Stimulated activated CD8-positive, alpha-beta memory T cell treated with anti-CD3 and anti-CD28 coated beads, Interleukin-15, amount 100 ng/mL, for 1 hour (primary cell): ENCODE results near the gene PHRF1.
"Not testable (repeated sequence)": the region's sequence is repeated elsewhere in the genome, so short reads cannot be mapped to it uniquely, and the experiment has no call there.

ENCODE experiments used
- DNase-seq: peaks from one replicate; pipeline ENCODE4 v3.0.0-alpha.2; 2020; ENCODE audit warnings: low read depth

The PHRF1 gene

GRCh38 chr11:559020-559620 is 17.1 kb upstream of the PHRF1 start:
- DNase-seq: no peak

GRCh38 chr11:559712-560304 is 16.5 kb upstream of the PHRF1 start:
- no peak for DNase-seq

DNA sequence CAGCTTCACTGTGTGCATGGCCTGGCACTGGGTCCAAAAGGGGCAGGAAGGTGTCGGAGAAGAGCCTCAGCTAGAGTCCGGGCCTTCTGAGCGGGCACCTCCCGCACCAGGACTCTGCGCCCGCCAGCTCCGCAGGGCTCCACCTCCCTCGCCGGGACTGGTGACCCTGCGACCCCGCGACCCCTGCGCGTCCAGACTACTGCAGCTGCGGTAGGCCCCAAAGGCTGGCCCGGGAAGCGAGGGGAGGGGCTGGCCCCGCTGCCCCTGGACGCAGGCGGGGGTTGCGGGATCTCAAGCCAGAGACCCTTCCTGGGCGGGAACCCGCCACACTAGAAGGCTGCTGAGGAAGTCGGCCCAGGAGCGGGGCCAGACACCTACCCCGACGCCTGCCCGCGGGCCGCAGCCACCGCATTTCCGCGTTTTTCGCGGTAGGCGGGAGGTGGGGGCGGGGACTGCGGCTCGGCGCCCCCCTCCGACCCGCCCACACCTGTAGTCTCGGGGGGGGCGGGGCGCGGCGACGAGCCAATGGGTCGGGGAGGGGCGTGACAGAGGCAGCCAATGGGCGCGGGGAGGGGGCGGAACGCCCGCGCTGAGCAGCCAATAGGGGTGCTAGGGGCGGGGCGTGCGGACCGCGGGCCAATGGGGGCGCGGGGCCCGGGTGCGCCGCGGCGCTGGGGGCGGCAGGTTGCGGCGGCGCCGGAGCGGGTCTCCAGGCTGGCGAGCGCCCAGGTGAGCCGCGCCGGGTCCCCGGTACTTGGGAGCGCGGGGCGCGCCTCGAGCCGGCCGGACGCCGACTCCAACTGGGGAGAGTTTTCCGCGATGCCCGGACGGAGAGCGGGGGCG is 15.7 kb upstream of the PHRF1 start, which contains the start of the genes LMNTD2 and RASSF7:
Gene LMNTD2, minus strand, starts transcription at position 434 of the 843 bp plus-strand sequence. Its CDS starts 22 bp downstream, at position 412.
Gene RASSF7, plus strand, starts transcription at position 666 of the 843 bp plus-strand sequence. CDS start 799 bp downstream, outside the sequence.
- DNase-seq: peak; percentile 90

DNA sequence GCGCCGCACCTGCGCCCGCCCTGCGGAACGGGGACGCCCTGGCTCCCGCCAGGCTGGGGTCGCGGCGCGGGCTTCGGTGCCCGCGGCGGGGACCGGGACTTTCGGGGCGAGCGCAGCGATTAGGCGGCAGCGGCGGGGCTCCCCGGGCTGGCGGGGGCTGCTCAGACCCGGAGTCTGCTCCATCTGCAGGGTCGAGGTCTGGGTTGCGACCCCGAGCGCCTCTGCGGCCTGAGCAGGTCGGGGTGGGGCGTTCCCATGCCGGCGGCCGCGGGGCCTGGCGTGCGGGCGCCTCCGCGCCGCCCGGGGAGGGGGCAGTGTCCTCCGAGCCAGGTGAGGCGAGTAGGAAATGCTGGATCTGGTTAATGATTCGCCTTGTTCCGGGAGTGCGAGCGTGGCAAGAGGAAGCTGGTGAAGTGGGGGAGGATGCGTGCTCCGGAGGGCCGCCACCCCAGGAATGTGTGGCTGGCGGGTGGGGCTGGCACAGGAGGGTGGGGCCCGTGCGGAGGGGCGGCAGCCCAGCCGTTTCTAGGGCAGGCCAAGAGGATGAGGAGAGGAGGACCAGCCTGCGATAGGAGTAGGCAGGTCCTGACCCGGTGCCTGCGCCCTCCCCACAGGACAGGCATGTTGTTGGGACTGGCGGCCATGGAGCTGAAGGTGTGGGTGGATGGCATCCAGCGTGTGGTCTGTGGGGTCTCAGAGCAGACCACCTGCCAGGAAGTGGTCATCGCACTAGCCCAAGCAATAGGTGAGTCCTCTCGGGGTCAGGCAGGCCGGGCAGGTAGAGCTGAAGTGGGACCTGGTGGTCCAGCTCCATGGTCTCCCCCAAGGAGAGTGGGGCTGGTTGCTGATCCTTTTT is 14.9 kb upstream of the PHRF1 start:
- no peak for DNase-seq

GRCh38 chr11:562046-562645 is 14.1 kb upstream of the PHRF1 start:
- no peak for DNase-seq

DNA sequence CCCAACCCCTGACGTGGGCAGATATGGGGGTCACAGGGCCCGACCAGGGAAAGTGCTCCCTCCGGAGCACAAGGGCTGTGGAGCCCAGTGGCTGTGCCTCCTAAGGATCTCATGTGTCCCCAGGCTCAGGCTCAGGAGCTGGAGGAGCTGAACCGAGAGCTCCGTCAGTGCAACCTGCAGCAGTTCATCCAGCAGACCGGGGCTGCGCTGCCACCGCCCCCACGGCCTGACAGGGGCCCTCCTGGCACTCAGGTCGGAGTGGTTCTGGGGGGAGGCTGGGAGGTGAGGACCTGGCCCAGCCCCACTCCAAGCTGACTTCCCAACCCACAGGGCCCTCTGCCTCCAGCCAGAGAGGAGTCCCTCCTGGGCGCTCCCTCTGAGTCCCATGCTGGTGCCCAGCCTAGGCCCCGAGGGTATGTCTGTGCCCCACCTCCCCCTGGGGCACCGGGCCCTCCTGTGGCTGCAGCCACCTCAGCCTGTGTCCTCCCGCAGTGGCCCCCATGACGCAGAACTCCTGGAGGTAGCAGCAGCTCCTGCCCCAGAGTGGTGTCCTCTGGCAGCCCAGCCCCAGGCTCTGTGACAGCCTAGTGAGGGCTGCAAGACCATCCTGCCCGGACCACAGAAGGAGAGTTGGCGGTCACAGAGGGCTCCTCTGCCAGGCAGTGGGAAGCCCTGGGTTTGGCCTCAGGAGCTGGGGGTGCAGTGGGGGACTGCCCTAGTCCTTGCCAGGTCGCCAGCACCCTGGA is 13.0 kb upstream of the PHRF1 start:
- no peak for DNase-seq

- no peak for DNase-seq
These were observed 12.3 kb upstream of the PHRF1 start for GRCh38 chr11:563812-564578.

DNA sequence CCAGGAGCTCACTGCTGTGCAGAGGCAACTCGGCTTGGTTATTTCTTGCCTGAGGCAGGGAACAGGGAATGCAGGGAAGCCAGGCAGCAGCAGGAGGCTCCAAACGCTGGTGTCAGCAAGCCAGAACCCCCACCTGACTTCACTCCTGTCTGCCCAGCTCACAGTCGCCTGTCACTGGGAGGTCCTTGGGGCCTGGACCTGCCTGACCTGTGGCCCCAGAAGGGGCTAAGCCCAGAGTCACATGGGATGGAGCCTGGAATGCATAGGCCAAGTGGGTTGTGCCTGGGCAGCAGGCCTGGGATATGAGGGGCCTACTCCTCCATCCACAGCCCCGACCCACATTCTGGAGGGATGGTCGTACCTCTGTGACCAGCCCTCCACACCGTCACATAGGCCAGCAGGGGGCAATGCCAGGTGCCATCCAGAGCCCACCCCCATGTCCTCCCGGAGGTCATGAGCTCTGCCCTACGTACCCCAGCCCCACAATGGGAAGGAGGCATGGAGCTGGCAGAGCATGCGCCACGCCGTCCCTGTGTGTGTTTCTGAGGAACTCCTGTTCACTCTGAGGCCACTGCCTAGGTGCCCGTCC is 10.3 kb upstream of the PHRF1 start:
- no peak for DNase-seq

GRCh38 chr11:567011-567628 is 9.2 kb upstream of the PHRF1 start:
- no peak for DNase-seq

GRCh38 chr11:567629-568292 is 8.5 kb upstream of the PHRF1 start:
- DNase-seq: no peak

GRCh38 chr11:568306-569157 is 7.7 kb upstream of the PHRF1 start:
- DNase-seq: peak; percentile 71

DNA sequence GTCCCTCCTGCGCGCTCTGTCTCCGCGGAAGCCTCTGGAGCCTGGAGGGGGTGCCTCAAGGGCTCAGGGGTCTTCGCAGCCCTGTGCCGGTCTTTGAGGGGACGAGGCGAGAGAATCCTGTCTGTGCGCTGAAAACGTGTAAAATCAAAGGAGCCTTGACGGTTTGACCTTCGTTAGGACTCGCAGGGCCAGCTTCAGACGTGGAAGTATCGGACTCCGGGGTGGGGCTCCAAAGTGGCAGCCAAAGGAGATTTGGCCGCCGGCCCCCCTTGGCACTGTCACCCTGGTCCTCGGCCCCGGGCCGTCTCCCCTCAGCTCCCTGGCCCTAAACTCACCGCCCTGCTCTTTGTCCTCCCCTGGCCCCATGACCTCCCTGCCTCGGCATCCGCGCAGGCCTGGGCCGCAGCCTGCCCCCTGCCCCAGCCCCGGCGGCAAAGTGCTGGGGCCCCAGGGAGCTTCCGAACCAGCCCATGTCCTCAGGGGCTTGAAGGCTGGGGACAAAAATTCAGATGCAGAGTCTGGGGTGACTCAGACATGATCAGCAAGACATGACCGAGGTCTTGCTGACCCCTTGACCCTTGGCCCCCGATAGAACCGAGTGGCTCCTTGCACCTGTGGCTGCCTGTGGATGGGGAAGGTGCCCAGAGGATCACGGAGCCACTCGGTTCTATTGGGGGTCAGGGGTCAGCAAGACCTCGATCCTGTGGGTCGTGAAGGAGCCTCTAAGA is 6.9 kb upstream of the PHRF1 start:
- DNase-seq: no peak

DNA sequence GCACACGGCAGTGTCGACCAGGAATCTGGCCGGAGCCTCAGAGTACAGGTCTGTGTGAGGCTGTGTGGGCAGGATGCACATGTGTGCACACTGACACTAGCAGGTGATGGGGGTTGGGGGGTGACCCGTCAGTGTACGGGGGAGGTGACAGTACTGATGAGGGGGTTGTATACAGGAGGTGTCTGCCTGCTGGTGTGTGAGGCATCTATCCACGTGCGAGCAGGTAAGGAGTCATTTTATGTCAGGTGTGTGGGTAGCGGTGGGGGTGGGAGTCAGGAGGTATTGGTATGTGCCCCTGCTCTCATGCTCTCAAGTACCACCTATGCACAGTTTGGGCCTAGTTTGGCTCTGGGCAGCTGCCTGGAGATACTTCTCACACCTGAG is 4.5 kb upstream of the PHRF1 start:
- DNase-seq: no peak

GRCh38 chr11:573146-573759 is 3.0 kb upstream of the PHRF1 start:
- DNase-seq: no peak

DNA sequence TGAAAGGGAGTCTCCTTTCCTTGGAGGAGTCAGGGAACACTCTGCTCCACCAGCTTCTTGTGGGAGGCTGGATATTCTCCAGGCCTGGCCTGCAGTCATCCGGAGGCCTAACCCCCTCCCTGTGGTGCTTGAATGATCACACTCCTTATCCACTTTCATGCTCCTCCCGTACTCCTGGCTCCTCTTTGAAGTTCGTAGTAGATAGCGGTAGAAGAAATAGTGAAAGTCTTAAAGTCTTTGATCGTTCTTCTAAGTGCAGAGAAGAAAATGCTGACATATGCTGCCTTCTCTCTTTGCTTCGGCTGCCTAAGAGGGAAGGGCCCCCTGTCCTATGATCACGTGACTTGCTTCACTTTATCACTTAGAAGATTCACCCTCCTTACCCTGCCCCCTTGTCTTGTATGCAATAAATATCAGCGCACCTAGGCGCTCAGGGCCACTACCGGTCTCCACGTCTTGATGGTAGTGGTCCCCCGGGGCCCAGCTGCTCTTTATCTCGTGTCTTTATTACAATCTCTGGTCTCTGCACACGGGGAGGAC is 2.2 kb upstream of the PHRF1 start:
- DNase-seq: not testable (repeated sequence)

DNA sequence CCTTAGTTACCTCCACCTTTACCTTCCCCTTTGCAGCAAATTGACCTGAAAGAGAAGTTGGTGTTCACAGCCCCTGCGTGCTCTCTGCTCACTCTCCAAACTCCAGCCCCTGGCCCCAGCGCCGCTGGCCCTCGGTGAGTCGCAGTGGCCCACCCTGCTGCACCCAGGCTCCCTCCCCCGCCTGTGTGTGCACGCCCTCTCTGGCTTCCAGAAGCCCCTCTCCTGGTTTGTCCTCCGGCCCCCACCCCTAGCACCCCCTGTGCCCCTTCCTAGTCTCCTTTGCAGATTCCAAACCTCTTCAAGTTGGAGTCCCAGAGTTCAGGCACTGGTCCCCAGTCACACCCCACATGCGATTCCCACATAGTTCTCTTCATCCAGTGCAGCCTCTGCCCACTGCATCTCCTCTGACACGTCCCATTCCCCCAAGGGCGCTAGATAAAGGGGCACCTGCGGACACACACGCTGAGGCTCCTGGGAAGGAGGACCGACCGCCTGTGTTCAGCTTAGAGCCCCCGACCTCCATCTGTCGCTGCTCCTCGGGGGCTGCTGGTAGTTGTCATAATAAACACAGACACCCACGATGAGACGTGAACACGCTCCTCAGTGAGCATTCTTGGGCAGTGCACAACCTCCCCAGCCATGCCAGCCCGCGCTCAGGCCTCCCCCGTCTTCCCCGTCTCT is 1.5 kb upstream of the PHRF1 start:
- no peak for DNase-seq
